A549 (cell line): ENCODE data around the gene OTOG.

Experiments
- FOSL2 ChIP-seq, 2 experiments: fragments of 450-650 bp in 1 of 2; fragments of >200 bp in 1 of 2; sonication (Bioruptor Twin) in 1 of 2; formaldehyde crosslinking; IDR thresholded peaks; 2 replicates each; pipeline versions ENCODE4 v1.5.0 to v1.6.1; 2016 to 2020; ENCODE audit warnings: mild to moderate bottlenecking in 1 of 2, moderate library complexity in 1 of 2
- MAFK ChIP-seq: fragments of 450-650 bp; IDR thresholded peaks from 2 replicates; pipeline ENCODE4 v1.6.1; 2014; ENCODE audit not compliant: partially characterized antibody
- POLR2A ChIP-seq: IDR thresholded peaks from 2 replicates; pipeline ENCODE4 v1.6.1; 2012; ENCODE audit warnings: mild to moderate bottlenecking, low read length
- RAD21 ChIP-seq, 2 experiments: fragments of >200 bp in 1 of 2; sonication (Bioruptor Twin) in 1 of 2; formaldehyde crosslinking in 1 of 2; IDR thresholded peaks in 1 of 2; conservative IDR thresholded peaks in 1 of 2; 2 replicates in 1 of 2; 3 replicates in 1 of 2; pipeline ENCODE4 v1.6.1; 2012 to 2018; ENCODE audit warnings: inconsistent platforms in 1 of 2
- RNF2 ChIP-seq: fragments of 200-600 bp; sonication (generic); IDR thresholded peaks from 2 replicates; pipeline ENCODE4 v1.6.1; 2016; ENCODE audit warnings: low read depth, mild to moderate bottlenecking, antibody characterized with exemption, moderate library complexity, borderline replicate concordance
- SMC3 ChIP-seq: fragments of >200 bp; sonication (Bioruptor Twin); formaldehyde crosslinking; IDR thresholded peaks from 3 replicates; pipeline ENCODE4 v1.6.1; 2018; ENCODE audit warnings: inconsistent platforms
- TP53 ChIP-seq: fragments of 250-450 bp; sonication (Bioruptor Pico); IDR thresholded peaks from 2 replicates; pipeline ENCODE4 v1.5.0; 2021; ENCODE audit warnings: mild to moderate bottlenecking, moderate library complexity
- ZFP36 ChIP-seq: fragments of 450-650 bp; IDR thresholded peaks from 2 replicates; pipeline ENCODE4 v1.6.1; 2014; ENCODE audit warnings: borderline replicate concordance; ENCODE audit not compliant: partially characterized antibody
- TF ChIP-seq, protein P1 (sequence below): fragments of >200 bp; sonication (Bioruptor Twin); formaldehyde crosslinking; IDR thresholded peaks from 3 replicates; pipeline ENCODE4 v1.5.1; 2016
- TF ChIP-seq, protein P2 (sequence below): fragments of 450-650 bp; IDR thresholded peaks from 2 replicates; pipeline ENCODE4 v1.6.1; 2014; ENCODE audit warnings: antibody characterized with exemption

DNA sequence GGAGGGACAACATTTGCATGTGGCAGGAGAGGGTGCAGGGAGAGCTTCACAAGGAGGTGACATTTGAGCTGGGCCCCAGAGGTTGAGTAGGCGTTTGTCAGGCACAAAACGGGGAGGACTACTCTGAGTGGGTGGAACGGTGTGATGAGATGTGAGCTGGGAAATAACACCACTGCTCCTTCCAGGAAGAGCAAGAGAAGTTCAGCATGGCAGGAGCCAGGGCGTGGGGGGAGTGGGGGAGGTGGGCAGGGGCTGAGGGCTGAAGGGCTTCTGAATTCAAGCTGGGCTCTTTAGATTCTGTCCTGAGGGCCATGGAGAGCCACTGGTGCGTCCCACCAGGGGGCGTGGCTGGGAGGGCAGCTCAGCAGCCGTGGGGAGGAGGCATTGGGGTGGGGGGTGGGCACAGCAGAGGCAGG, 54.2 kb downstream of the OTOG start:
- TF ChIP-seq, protein P1, sequence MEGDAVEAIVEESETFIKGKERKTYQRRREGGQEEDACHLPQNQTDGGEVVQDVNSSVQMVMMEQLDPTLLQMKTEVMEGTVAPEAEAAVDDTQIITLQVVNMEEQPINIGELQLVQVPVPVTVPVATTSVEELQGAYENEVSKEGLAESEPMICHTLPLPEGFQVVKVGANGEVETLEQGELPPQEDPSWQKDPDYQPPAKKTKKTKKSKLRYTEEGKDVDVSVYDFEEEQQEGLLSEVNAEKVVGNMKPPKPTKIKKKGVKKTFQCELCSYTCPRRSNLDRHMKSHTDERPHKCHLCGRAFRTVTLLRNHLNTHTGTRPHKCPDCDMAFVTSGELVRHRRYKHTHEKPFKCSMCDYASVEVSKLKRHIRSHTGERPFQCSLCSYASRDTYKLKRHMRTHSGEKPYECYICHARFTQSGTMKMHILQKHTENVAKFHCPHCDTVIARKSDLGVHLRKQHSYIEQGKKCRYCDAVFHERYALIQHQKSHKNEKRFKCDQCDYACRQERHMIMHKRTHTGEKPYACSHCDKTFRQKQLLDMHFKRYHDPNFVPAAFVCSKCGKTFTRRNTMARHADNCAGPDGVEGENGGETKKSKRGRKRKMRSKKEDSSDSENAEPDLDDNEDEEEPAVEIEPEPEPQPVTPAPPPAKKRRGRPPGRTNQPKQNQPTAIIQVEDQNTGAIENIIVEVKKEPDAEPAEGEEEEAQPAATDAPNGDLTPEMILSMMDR, result no peak
- TF ChIP-seq, protein P2, sequence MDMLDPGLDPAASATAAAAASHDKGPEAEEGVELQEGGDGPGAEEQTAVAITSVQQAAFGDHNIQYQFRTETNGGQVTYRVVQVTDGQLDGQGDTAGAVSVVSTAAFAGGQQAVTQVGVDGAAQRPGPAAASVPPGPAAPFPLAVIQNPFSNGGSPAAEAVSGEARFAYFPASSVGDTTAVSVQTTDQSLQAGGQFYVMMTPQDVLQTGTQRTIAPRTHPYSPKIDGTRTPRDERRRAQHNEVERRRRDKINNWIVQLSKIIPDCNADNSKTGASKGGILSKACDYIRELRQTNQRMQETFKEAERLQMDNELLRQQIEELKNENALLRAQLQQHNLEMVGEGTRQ, result no peak
- TF ChIP-seq RAD21 (conservative IDR thresholded peaks at IDR 0.05 in 1 of 2, IDR thresholded peaks at IDR 0.05 in 1 of 2), result no peak
- TF ChIP-seq TP53 (CRISPR knock-in tag), result no peak
- no peak for TF ChIP-seq FOSL2 (IDR thresholded peaks at IDR 0.05)
- no peak for TF ChIP-seq FOSL2 (CRISPR knock-in tag; IDR thresholded peaks at IDR 0.05)
- TF ChIP-seq POLR2A, result no peak
- TF ChIP-seq RNF2, result no peak
- TF ChIP-seq MAFK, result no peak
- no peak for TF ChIP-seq ZFP36
- TF ChIP-seq SMC3, result no peak
